Activated CD4-positive, alpha-beta memory T cell treated with anti-CD3 and anti-CD28 coated beads for 36 hours (primary cell): Measurements from ENCODE around the gene KSR1. TPM values are rescaled to one million over a fixed set of nuclear protein-coding genes. Genes with fewer than 3 reads are reported as not detected.
"Not testable (repeated sequence)": the region's sequence is repeated elsewhere in the genome, so short reads cannot be mapped to it uniquely, and the experiment has no call there.

Source experiments
- CTCF ChIA-PET: fragments of 350-600 bp; sonication (Branson Sonifier 250); formaldehyde crosslinking; loops from one replicate; lab custom pipeline; 2021; ENCODE audit warnings: antibody characterized with exemption, inconsistent platforms; lab: Charles Lee
- POLR2A ChIA-PET: fragments of 350-600 bp; sonication (Branson Sonifier 250); formaldehyde crosslinking; loops from one replicate; lab custom pipeline; 2021; ENCODE audit warnings: antibody characterized with exemption; lab: Charles Lee
- DNase-seq: peaks from one replicate; pipeline ENCODE4 v3.0.0-alpha.2; 2020
- H3K27ac Mint-ChIP-seq: one replicate; pipeline ENCODE4 v1.8.0; 2021; ENCODE audit warnings: mixed read lengths
- H3K27me3 Mint-ChIP-seq: one replicate; pipeline ENCODE4 v1.8.0; 2021; ENCODE audit warnings: mixed read lengths
- H3K36me3 Mint-ChIP-seq: one replicate; pipeline ENCODE4 v1.8.0; 2021; ENCODE audit warnings: mixed read lengths
- H3K4me1 Mint-ChIP-seq: one replicate; pipeline ENCODE4 v1.8.0; 2021; ENCODE audit warnings: low read depth, mixed read lengths
- H3K4me3 Mint-ChIP-seq: one replicate; pipeline ENCODE4 v1.8.0; 2021; ENCODE audit warnings: mild to moderate bottlenecking, mixed read lengths
- H3K9me3 Mint-ChIP-seq: one replicate; pipeline ENCODE4 v1.8.0; 2021; ENCODE audit warnings: mixed read lengths
- intact Hi-C: fragments of 100-400 bp; cut with micrococcal nuclease; formaldehyde crosslinking; loops from one replicate; pipeline ENCODE4 v1.15.1; 2023
- total RNA-seq, 2 experiments: library from RNA; stranded (reverse); gene quantifications; one replicate each; pipeline ENCODE4 v1.2.3, GENCODE V29; 2021

The KSR1 gene
- total RNA-seq, 2 experiments from 2014 or later: 55.0 to 60.8 TPM

DNA sequence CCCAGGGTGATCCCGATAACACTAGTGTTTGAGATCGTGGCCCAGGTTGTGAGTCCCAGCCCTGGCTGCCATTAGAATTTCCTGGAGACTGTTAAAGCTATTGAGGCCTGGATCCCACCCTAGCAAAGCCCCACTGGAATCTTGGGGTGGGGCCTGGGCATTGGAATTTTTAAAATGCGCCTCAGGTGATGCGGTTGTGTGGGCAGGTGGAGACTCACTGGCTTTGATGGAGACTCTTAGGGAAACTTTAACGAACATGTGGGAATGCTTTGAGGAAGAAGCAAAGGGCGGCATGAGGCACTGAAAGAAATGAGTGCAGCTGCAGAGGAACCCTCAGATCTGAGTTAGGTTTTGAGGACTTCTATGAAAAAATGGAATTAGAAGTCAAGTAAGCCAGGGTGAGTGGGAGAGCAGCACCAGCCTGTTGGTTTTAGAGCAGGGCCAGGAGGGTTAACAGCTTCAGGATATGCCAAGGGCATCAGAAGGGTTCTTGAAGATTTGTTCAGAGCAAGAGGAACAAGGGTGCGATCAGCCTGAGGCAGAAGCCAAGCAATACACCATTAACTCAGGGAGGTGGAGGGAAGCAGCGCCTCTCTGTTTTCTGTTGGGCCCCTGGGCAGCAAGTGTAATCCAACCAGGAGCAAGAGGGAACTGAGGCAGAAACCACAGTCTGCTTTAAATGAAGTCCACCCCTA lies 42.5 kb downstream of the KSR1 start:
- peaks cover 29% of the 10 kb centered on the region for H3K36me3 Mint-ChIP-seq
- CTCF ChIA-PET: no interaction called here
- H3K4me1 Mint-ChIP-seq: peaks cover 11% of the 10 kb centered on the region
- H3K4me3 Mint-ChIP-seq: no peak overlapping the region
- intact Hi-C loops: no loop called here
- peaks cover 13% of the 10 kb centered on the region for H3K9me3 Mint-ChIP-seq
- no peak for DNase-seq
- POLR2A ChIA-PET: no interaction called here
- no peak overlapping the region for H3K27ac Mint-ChIP-seq
- no peaks in the 10 kb centered on the region for H3K27me3 Mint-ChIP-seq

DNA sequence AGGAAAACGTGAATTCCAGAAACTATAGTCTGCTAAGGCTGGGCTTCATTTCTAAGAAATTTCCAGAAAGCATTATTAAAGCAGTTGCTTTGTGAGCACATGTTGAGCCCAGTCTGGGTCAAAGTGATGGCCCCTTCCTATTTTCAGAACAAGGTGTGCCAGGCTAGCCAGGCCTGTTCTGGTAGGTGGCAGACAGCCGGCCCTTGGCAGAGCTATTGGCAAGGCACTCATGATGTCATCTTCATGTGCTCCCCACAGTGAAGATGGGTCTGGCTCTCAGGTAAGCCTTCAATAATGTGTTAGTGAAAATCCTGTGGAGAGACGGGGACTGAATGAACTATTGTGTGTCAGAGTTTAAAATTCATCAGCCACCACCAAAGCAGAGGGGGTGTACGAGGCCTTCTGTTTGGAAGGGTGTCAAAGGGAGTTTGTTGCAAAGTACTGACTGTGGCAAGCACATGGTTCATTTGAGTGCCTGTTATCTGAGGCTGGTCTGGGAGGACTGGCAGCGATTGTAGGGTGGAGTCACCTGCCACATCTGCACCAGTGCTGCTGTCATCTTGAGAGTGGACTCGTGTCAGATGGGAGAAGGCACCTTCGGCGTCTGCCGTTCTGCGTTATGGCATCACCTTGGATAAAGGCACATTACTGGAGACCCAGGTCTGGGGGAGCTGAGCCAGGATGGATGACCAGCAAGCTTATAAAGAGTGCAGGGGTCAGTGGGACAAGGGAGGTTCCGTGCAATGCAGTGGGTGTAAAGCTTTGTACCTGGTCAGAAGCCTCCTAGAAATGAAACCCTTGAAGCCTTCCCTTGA lies 43.4 kb downstream of the KSR1 start:
- CTCF ChIA-PET: interaction anchor here (0.5 to 1.4 kb wide), 3 partner anchors 100 to 205 kb away, joined by 3 to 4 read pairs (median 3); no protein-coding TSS in a partner anchor
- peaks cover 17% of the 10 kb centered on the region for H3K4me1 Mint-ChIP-seq
- H3K27me3 Mint-ChIP-seq: no peaks in the 10 kb centered on the region
- peaks cover 29% of the 10 kb centered on the region for H3K36me3 Mint-ChIP-seq
- H3K9me3 Mint-ChIP-seq: peaks cover 13% of the 10 kb centered on the region
- DNase-seq: no peak
- H3K4me3 Mint-ChIP-seq: no peak overlapping the region
- POLR2A ChIA-PET: no interaction called here
- H3K27ac Mint-ChIP-seq: no peak overlapping the region
- intact Hi-C loops: no loop called here

DNA sequence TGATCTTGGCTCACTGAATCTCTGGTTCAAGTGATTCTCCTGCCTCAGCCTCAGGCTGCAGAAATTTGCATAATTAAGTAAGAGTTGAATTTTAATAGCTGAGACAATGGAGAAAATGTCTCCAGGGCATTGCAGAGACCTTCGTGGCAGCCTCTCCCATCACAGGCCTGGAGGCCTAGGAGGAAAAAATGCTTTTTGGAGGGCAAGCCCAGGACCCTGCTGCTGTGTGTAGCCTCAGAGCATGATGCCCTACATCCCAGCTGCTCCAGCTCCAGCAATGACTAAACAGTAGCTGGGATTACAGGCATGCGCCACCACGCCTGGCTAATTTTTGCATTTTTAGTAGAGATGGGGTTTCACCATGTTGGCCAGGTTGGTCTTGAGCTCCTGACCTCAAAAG lies 45.1 kb downstream of the KSR1 start:
- POLR2A ChIA-PET, H3K27ac Mint-ChIP-seq, DNase-seq, H3K4me3 Mint-ChIP-seq, H3K27me3 Mint-ChIP-seq, CTCF ChIA-PET, intact Hi-C loops: not testable (repeated sequence)
- peaks cover 18% of the 10 kb centered on the region for H3K4me1 Mint-ChIP-seq
- H3K36me3 Mint-ChIP-seq: peaks cover 32% of the 10 kb centered on the region
- H3K9me3 Mint-ChIP-seq: peaks cover 13% of the 10 kb centered on the region

DNA sequence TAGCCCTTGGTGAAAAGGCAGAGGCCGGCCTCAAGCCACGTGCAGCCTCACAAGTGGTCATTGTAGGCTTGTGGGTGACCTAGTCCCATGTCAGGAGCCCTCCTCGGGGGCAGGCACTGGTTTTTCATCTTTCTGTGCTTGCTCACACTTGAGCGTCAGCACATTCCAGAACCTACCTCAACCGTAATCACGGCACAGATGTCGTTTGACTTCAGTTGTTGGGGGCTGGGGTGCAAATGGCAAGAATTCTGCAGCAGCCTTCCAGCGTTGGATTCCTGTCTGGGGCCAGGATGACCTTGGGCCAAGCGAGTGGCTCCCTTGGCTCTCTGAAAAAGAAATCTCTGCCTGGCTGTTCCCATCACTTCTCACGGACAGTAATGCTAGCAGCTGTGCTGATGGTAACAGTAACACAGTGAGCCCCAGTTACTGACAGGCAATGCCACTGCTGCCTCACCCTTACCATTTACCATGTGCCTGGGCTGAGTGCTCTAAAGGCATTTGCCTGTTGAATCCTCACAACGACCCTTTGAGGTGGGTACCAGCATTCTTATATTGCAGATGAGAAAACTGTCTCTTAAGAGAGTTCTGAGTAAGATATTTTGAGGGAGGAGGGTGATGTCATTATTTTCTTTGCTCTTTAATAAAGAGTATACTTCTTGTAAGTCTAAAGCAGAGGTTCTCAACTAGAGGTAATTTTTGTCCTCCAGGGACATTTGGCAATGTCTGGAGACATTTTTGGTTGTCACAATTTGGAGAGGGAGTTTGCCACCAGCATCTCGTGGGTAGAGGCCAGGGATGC lies 46.5 kb downstream of the KSR1 start:
- H3K36me3 Mint-ChIP-seq: peaks cover 28% of the 10 kb centered on the region
- H3K4me1 Mint-ChIP-seq: peaks cover 20% of the 10 kb centered on the region
- H3K9me3 Mint-ChIP-seq: peaks cover 13% of the 10 kb centered on the region
- ChIA-PET POLR2A (no interaction called here), CTCF (no interaction called here)
- H3K4me3 Mint-ChIP-seq: no peak overlapping the region
- H3K27ac Mint-ChIP-seq: no peak overlapping the region
- no peak for DNase-seq
- no peaks in the 10 kb centered on the region for H3K27me3 Mint-ChIP-seq
- intact Hi-C loops: no loop called here

DNA sequence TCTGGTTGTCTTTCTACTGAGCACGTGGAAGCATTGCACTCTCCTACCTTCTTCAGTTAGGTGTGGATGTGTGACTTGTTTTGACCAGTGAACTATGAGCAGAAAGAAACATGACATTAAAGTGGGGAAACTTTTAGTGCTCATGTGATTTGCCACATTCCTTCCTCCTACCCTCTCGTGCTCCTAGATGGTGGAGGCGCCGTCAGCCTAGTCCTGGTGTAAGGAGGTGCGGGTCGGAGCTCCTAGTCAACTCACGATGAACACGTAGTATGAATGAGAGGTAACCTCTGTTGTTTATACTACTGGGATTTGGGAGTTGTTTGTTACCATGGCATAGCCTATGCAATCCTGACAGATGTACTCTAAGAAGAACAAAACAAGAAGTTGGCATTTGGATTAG lies 47.4 kb downstream of the KSR1 start:
- CTCF ChIA-PET: no interaction called here
- no peak for DNase-seq
- H3K27ac Mint-ChIP-seq: no peak overlapping the region
- POLR2A ChIA-PET: no interaction called here
- intact Hi-C loops: no loop called here
- H3K4me1 Mint-ChIP-seq: peaks cover 20% of the 10 kb centered on the region
- peaks cover 27% of the 10 kb centered on the region for H3K36me3 Mint-ChIP-seq
- no peaks in the 10 kb centered on the region for H3K27me3 Mint-ChIP-seq
- no peak overlapping the region for H3K4me3 Mint-ChIP-seq
- peaks cover 13% of the 10 kb centered on the region for H3K9me3 Mint-ChIP-seq

DNA sequence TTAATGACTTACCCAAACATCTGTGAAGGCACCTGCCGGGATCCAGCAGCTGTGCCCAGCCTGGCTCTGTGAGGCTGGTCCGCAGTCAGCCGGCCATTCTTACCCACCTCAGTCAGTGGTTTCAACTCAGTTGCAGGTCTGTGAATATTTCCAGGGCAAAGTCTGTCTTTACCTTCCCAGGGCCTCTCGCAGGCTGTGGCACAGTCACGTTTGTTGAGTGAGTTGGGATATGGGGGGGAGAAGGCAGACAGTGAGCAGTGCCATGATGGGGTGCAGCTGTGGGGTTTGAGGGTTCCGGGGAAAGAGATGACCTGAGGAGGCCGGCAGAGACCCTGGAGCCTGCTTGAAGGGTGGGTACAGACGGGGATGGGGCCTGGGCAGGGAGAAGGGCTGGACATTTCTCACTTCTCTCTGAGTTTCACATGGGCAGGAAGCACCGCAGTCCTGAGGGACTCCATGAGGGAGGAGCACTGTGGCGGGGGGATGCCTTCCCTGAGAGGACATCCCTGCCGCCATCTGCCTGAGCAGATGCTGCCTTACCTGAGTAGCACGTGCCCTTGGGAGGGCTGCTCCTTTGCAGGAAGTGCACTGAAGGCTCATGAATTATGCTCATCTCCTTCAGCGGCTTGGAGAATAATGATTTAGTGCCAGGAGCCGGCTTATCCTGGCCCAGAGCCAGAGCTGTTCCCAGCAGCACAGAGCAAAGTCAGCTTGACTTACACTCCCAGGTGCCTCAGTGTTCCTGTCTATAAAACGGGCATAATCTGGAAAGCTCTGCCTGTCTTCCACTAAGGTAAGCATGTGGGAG lies 48.1 kb downstream of the KSR1 start:
- Mint-ChIP-seq H3K4me3 (no peak overlapping the region), H3K4me1 (peaks cover 20% of the 10 kb centered on the region), H3K27ac (no peak overlapping the region), H3K27me3 (no peaks in the 10 kb centered on the region), H3K36me3 (peaks cover 23% of the 10 kb centered on the region), H3K9me3 (peaks cover 13% of the 10 kb centered on the region)
- intact Hi-C loops: no loop called here
- ChIA-PET CTCF (no interaction called here), POLR2A (no interaction called here)
- no peak for DNase-seq

DNA sequence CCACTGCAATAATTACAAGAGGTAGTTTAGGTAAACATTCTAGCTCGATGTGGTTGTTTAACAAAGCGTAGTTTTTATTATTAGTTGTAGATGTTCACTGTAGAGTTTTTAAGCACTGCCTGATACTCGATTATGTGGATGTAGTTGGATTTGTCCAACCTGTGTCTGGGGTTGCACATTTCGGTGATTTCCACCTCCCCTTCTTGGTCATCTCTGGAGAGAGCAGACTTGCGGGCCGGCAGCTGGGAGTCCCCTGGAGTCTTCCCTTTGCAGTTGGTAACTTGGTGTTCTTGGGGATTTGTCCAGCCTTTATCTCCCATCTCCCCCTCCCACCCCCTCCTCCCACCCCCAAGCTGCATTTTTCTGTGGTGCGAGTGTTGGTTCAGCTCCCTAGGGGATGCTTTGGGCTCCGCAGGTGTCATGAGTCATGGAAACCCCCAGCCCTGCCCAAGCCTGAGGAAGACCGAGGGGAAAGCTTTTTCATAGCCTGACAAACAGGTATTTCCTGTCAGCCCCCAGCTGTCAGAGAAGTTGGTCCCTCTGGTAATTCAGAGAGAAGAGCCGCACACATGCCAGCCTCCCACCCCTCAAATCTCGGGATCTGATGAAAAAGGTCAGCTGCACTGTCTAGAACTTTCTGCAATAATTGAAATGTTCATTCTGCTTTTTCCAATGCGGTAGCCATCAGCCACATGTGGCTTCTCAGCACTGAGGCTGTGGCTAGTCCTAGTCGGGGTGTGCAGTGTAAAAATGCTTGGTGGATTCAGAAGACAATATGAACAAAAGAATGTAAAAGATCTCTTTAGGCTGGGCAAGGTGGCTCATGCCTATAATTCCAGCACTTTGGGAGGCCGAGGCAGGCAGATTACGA lies 50.3 kb downstream of the KSR1 start:
- intact Hi-C loops: no loop called here
- CTCF ChIA-PET: interaction anchor here (0.7 kb wide), 1 partner anchor 93 kb away, joined by 3 read pairs; no protein-coding TSS in a partner anchor

DNA sequence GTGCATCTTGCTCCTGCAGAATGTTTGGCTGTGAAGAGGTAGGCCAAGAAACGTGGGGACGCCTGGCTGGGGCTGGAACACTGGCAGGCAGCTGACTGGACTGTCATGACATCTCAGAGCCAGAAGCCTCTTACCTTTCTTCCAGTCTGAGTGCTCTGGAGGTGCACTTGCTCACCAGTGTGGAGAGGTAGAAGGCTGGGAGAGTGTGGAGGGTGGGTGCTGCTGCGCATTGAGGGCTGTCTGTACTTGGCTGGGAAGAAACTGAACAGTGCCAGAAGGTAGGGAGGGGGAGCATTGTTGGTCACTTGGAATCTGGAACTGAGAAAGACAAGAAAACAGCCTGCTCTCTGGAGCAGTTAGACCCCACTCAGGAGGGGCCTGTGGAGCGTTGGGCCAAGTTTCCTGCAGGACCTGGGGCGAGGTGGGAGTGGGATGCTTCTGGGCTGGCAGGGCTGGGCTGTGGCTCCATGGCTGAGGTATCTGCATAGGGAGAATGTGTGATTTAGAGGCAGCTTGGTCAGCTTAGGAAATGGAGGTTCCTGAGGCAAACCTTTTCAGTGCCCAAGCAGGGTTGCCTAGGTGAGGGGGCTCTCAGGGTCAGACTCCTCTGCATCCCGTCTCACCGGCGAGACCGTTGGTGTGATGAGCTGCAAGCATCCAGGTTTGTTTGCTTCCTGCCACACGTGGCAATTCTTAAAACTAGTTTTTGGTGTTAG lies 55.1 kb downstream of the KSR1 start:
- no peaks in the 10 kb centered on the region for H3K36me3 Mint-ChIP-seq
- POLR2A ChIA-PET: no interaction called here
- no peak overlapping the region for H3K4me3 Mint-ChIP-seq
- intact Hi-C loops: no loop called here
- H3K9me3 Mint-ChIP-seq: no peaks in the 10 kb centered on the region
- no peaks in the 10 kb centered on the region for H3K27me3 Mint-ChIP-seq
- H3K4me1 Mint-ChIP-seq: peaks cover 8% of the 10 kb centered on the region
- DNase-seq: no peak
- no peak overlapping the region for H3K27ac Mint-ChIP-seq
- CTCF ChIA-PET: interaction anchor here (1.3 kb wide), 1 partner anchor 15 kb away, joined by 3 read pairs; no protein-coding TSS in a partner anchor

More for the DNA sequence above, 50.3 kb downstream of the KSR1 start:
- H3K9me3 Mint-ChIP-seq: no peaks in the 10 kb centered on the region
- peaks cover 7% of the 10 kb centered on the region for H3K36me3 Mint-ChIP-seq
- POLR2A ChIA-PET: interaction anchor here (0.6 kb wide), 1 partner anchor 26 kb away, joined by 3 read pairs; no protein-coding TSS in a partner anchor
- no peak for DNase-seq
- H3K27ac Mint-ChIP-seq: no peak overlapping the region
- no peak overlapping the region for H3K4me3 Mint-ChIP-seq
- peaks cover 23% of the 10 kb centered on the region for H3K4me1 Mint-ChIP-seq
- no peaks in the 10 kb centered on the region for H3K27me3 Mint-ChIP-seq

DNA sequence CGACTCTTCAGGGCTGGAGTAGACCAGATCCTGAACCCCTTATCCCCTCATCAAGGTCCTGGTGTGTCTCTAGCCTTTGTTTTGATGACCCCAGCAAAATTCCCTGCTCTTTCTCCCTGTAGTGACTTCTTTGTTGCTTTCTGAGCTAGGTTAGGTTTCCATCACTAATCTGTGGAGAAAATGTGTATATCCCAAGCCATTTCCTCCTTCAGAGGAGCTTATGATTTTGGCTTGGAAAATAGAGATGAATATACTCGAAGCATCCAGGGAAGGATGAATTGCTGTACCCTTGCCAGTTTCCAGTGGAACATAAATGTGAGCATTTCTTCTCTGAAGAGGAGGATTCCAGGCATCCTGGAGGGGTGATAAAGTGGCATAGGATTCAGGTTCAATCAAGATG lies 55.8 kb downstream of the KSR1 start:
- intact Hi-C loops: no loop called here
- Mint-ChIP-seq H3K27ac (no peak overlapping the region), H3K27me3 (no peaks in the 10 kb centered on the region), H3K4me3 (no peak overlapping the region), H3K9me3 (no peaks in the 10 kb centered on the region), H3K36me3 (no peaks in the 10 kb centered on the region), H3K4me1 (peaks cover 4% of the 10 kb centered on the region)
- CTCF ChIA-PET: interaction anchor here (1.3 kb wide), 1 partner anchor 15 kb away, joined by 3 read pairs; no protein-coding TSS in a partner anchor
- no peak for DNase-seq
- POLR2A ChIA-PET: no interaction called here

DNA sequence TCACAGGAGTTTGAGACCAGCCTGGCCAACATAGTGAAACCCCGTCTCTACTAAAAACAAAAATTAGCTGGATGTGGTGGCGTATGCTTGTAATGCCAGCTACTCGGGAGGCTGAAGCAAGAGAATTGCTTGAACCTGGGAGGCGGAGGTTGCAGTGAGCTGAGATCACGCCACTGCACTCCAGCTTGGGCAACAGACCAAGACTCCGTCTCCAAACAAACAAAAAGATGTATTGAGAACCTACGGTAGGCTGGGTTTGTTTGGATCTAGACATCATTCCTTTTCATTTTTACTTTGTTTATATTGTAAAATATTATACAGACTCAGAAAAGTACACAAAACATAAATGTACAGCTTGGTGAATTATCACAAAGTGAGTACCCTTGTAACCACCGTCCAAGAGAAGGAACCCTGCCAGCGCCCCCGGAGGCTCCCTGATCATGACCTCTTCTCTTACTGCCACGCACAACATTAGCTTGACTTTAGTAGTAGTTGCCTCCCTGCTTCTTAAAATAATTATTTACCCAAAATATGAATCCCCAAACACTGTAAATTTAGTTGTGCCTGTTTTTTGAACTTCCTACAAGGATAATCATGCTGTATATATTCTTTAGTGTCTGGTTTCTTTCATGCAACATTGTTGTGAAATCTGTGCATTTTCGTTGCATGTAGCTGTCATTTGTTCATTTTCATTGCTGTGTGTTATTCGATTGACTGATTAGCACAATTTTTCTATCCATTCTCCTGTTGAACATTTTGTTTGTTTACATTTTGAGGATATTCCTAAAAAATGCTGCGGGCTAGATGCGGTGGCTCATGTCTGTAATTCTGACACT lies 56.5 kb downstream of the KSR1 start:
- no peaks in the 10 kb centered on the region for H3K27me3 Mint-ChIP-seq
- ChIA-PET POLR2A (no interaction called here), CTCF (interaction anchor here (1.3 kb wide), 2 partner anchors 16 to 67 kb away, joined by 3 read pairs; no protein-coding TSS in a partner anchor)
- H3K4me1 Mint-ChIP-seq: peaks cover 4% of the 10 kb centered on the region
- DNase-seq: no peak
- H3K9me3 Mint-ChIP-seq: no peaks in the 10 kb centered on the region
- H3K27ac Mint-ChIP-seq: no peak overlapping the region
- intact Hi-C loops: no loop called here
- H3K4me3 Mint-ChIP-seq: no peak overlapping the region
- no peaks in the 10 kb centered on the region for H3K36me3 Mint-ChIP-seq
